Measurements from ENCODE around the gene RASA4B.

Gene RASA4B

DNA sequence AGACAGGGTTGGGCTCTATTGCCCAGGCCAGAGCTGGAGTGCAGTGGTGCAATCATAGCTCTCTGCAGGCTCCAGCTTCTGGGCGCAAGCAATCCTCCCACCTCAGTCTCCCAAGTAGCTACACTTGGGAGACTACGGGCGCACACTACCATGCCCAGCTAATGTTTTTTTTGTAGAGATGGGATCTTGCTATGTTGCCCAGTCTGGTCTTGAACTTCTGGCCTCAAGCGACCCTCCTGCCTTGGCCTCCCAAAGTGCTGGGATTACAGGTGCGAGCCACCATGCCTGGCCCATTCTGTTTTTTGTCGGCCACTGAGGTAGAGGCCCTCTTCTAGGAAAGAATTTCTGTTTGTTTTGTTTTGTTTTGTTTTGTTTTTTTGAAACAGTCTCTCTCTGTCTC is 65.1 kb downstream of the RASA4B start:
- H3K36me3 ChIP-seq (replicated peaks; ENCODE audit: low read depth, low read length), result peaks cover 9% of the 10 kb centered on the region
- no peaks in the 10 kb centered on the region for H3K27me3 ChIP-seq (ENCODE audit: low read depth, low read length)
- no peaks in the 10 kb centered on the region for H3K9me3 ChIP-seq (ENCODE audit: insufficient read depth, low read length)
- no peaks in the 10 kb centered on the region for H3K79me2 ChIP-seq (ENCODE audit: low read length)
- peaks cover 17% of the 10 kb centered on the region for H3K4me1 ChIP-seq (ENCODE audit: low read length)
- no peaks in the 10 kb centered on the region for H4K20me1 ChIP-seq (ENCODE audit: insufficient read depth, low read length)
- TF ChIP-seq, protein P1, sequence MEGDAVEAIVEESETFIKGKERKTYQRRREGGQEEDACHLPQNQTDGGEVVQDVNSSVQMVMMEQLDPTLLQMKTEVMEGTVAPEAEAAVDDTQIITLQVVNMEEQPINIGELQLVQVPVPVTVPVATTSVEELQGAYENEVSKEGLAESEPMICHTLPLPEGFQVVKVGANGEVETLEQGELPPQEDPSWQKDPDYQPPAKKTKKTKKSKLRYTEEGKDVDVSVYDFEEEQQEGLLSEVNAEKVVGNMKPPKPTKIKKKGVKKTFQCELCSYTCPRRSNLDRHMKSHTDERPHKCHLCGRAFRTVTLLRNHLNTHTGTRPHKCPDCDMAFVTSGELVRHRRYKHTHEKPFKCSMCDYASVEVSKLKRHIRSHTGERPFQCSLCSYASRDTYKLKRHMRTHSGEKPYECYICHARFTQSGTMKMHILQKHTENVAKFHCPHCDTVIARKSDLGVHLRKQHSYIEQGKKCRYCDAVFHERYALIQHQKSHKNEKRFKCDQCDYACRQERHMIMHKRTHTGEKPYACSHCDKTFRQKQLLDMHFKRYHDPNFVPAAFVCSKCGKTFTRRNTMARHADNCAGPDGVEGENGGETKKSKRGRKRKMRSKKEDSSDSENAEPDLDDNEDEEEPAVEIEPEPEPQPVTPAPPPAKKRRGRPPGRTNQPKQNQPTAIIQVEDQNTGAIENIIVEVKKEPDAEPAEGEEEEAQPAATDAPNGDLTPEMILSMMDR (IDR thresholded peaks at IDR 0.05; ENCODE audit: low read depth, low read length), result no peak
- H3K4me2 ChIP-seq (ENCODE audit: low read length), result no peak overlapping the region
- H2AFZ ChIP-seq (ENCODE audit: low read depth, low read length), result no peak overlapping the region
- no peak overlapping the region for H3K4me3 ChIP-seq (ENCODE audit: low read length)
- H3K9ac ChIP-seq (ENCODE audit: low read length), result no peak overlapping the region
- no peak overlapping the region for H3K27ac ChIP-seq (ENCODE audit: low read length)

GRCh38 chr7:102451371-102452054 is 66.1 kb downstream of the RASA4B start:
- H2AFZ ChIP-seq (ENCODE audit: low read depth, low read length), result no peak overlapping the region
- H3K4me2 ChIP-seq (ENCODE audit: low read length), result peak overlapping the region; percentile 56
- no peaks in the 10 kb centered on the region for H3K27me3 ChIP-seq (ENCODE audit: low read depth, low read length)
- peak overlapping the region; percentile 41 for H3K4me3 ChIP-seq (ENCODE audit: low read length)
- H3K36me3 ChIP-seq (replicated peaks; ENCODE audit: low read depth, low read length), result peaks cover 18% of the 10 kb centered on the region
- peaks cover 17% of the 10 kb centered on the region for H3K4me1 ChIP-seq (ENCODE audit: low read length)
- H3K9ac ChIP-seq (ENCODE audit: low read length), result peak overlapping the region; percentile 26; the same call in 1 of the 2 replicates
- no peak for TF ChIP-seq EZH2phosphoT487 (IDR thresholded peaks at IDR 0.05; ENCODE audit: low read depth)
- TF ChIP-seq, protein P1 (IDR thresholded peaks at IDR 0.05; ENCODE audit: low read depth, low read length), result 0 out of 2 replicates have a peak, but pooled peaks have one; percentile 15
- H3K9me3 ChIP-seq (ENCODE audit: insufficient read depth, low read length), result no peaks in the 10 kb centered on the region
- H3K27ac ChIP-seq (ENCODE audit: low read length), result no peak overlapping the region
- H4K20me1 ChIP-seq (ENCODE audit: insufficient read depth, low read length), result no peaks in the 10 kb centered on the region
- H3K79me2 ChIP-seq (ENCODE audit: low read length), result no peaks in the 10 kb centered on the region

- TF ChIP-seq, protein P1 (IDR thresholded peaks at IDR 0.05; ENCODE audit: low read depth, low read length), result peak; percentile 86
- no peak for TF ChIP-seq EZH2phosphoT487 (IDR thresholded peaks at IDR 0.05; ENCODE audit: low read depth)
- H3K27me3 ChIP-seq (ENCODE audit: low read depth, low read length), result no peaks in the 10 kb centered on the region
- no peak overlapping the region for H3K9ac ChIP-seq (ENCODE audit: low read length)
- no peaks in the 10 kb centered on the region for H3K9me3 ChIP-seq (ENCODE audit: insufficient read depth, low read length)
- H3K4me1 ChIP-seq (ENCODE audit: low read length), result peaks cover 22% of the 10 kb centered on the region
- H2AFZ ChIP-seq (ENCODE audit: low read depth, low read length), result no peak overlapping the region
- H3K4me3 ChIP-seq (ENCODE audit: low read length), result no peak overlapping the region
- peaks cover 23% of the 10 kb centered on the region for H3K36me3 ChIP-seq (replicated peaks; ENCODE audit: low read depth, low read length)
- H3K79me2 ChIP-seq (ENCODE audit: low read length), result no peaks in the 10 kb centered on the region
- H3K27ac ChIP-seq (ENCODE audit: low read length), result no peak overlapping the region
- no peaks in the 10 kb centered on the region for H4K20me1 ChIP-seq (ENCODE audit: insufficient read depth, low read length)
- H3K4me2 ChIP-seq (ENCODE audit: low read length), result peak overlapping the region; percentile 2; the same call in 1 of the 2 replicates
These were observed 67.3 kb downstream of the RASA4B start for GRCh38 chr7:102450242-102450641.

GRCh38 chr7:102449136-102449535 is 68.4 kb downstream of the RASA4B start:
- H3K79me2 ChIP-seq (ENCODE audit: low read length), result no peaks in the 10 kb centered on the region
- no peak overlapping the region for H3K4me3 ChIP-seq (ENCODE audit: low read length)
- H3K27me3 ChIP-seq (ENCODE audit: low read depth, low read length), result no peaks in the 10 kb centered on the region
- H3K36me3 ChIP-seq (replicated peaks; ENCODE audit: low read depth, low read length), result peaks cover 27% of the 10 kb centered on the region
- no peaks in the 10 kb centered on the region for H4K20me1 ChIP-seq (ENCODE audit: insufficient read depth, low read length)
- peaks cover 31% of the 10 kb centered on the region for H3K4me1 ChIP-seq (ENCODE audit: low read length)
- TF ChIP-seq, protein P1 (IDR thresholded peaks at IDR 0.05; ENCODE audit: low read depth, low read length), result no peak
- TF ChIP-seq EZH2phosphoT487 (IDR thresholded peaks at IDR 0.05; ENCODE audit: low read depth), result no peak
- no peak overlapping the region for H3K27ac ChIP-seq (ENCODE audit: low read length)
- H3K4me2 ChIP-seq (ENCODE audit: low read length), result no peak overlapping the region
- no peak overlapping the region for H2AFZ ChIP-seq (ENCODE audit: low read depth, low read length)
- no peaks in the 10 kb centered on the region for H3K9me3 ChIP-seq (ENCODE audit: insufficient read depth, low read length)
- H3K9ac ChIP-seq (ENCODE audit: low read length), result no peak overlapping the region
